Neural progenitor cell (in vitro differentiated cells): ENCODE results near the gene MTX2.

ENCODE experiments used
- EZH2 ChIP-seq: fragments of 200-600 bp; sonication (generic); IDR thresholded peaks from 2 replicates; pipeline ENCODE4 v1.6.1; 2017; ENCODE audit warnings: antibody characterized with exemption, mild to moderate bottlenecking, moderate library complexity
- TF ChIP-seq, protein P1 (sequence below): fragments of 200-600 bp; sonication (generic); IDR thresholded peaks from 2 replicates; pipeline ENCODE4 v1.5.1; 2017; ENCODE audit warnings: antibody characterized with exemption, mild to moderate bottlenecking

GRCh38 chr2:176321916-176322315, 52.7 kb downstream of the MTX2 start:
- no peak for TF ChIP-seq EZH2
- TF ChIP-seq, protein P1, sequence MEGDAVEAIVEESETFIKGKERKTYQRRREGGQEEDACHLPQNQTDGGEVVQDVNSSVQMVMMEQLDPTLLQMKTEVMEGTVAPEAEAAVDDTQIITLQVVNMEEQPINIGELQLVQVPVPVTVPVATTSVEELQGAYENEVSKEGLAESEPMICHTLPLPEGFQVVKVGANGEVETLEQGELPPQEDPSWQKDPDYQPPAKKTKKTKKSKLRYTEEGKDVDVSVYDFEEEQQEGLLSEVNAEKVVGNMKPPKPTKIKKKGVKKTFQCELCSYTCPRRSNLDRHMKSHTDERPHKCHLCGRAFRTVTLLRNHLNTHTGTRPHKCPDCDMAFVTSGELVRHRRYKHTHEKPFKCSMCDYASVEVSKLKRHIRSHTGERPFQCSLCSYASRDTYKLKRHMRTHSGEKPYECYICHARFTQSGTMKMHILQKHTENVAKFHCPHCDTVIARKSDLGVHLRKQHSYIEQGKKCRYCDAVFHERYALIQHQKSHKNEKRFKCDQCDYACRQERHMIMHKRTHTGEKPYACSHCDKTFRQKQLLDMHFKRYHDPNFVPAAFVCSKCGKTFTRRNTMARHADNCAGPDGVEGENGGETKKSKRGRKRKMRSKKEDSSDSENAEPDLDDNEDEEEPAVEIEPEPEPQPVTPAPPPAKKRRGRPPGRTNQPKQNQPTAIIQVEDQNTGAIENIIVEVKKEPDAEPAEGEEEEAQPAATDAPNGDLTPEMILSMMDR = no peak
